Tibial artery (tissue), 4 donors: ENCODE results near the gene CASS4.

Experiments used
- DNase-seq, 2 donors: peaks; one replicate each; pipeline ENCODE4 v3.0.0-alpha.2; 2019
- H3K27ac ChIP-seq, 2 donors: fragments of 200-600 bp; sonication (generic) in 1 of 2; 1 replicate in 1 of 2; 2 replicates in 1 of 2; pipeline ENCODE4 v1.5.1; 2018 to 2019; ENCODE audit warnings: mild to moderate bottlenecking in 1 of 2
- H3K27me3 ChIP-seq, 2 donors: fragments of 200-600 bp; sonication (generic) in 1 of 2; one replicate each; pipeline versions ENCODE4 v1.5.1 to v1.6.0; 2016 to 2019
- H3K36me3 ChIP-seq, 3 donors: fragments of 200-600 bp; sonication (generic) in 2 of 3; one replicate each; pipeline ENCODE4 v1.5.1; 2016 to 2019; ENCODE audit warnings: mild to moderate bottlenecking in 2 of 3
- H3K4me1 ChIP-seq, 4 donors: fragments of 200-600 bp; sonication (generic) in 2 of 4; 1 replicate in 3 of 4; 2 replicates in 1 of 4; pipeline ENCODE4 v1.5.1; 2016 to 2019
- H3K4me3 ChIP-seq, 2 donors: fragments of 200-600 bp; sonication (generic) in 1 of 2; 1 replicate in 1 of 2; 2 replicates in 1 of 2; pipeline ENCODE4 v1.5.1; 2018 to 2019; ENCODE audit warnings: mild to moderate bottlenecking in 2 of 2
- H3K9me3 ChIP-seq, 3 donors: fragments of 200-600 bp; sonication (generic) in 1 of 3; one replicate each; pipeline ENCODE4 v1.5.1; 2016 to 2019
- CTCF ChIP-seq, 2 experiments: fragments of 200-600 bp in 1 of 2; fragments of 450-650 bp in 1 of 2; IDR thresholded peaks; one replicate each; pipeline ENCODE4 v1.5.1; 2017 to 2019; ENCODE audit warnings: antibody characterized with exemption in 2 of 2, mild to moderate bottlenecking in 1 of 2, moderate library complexity in 1 of 2
- intact Hi-C: fragments of 100-400 bp; cut with DNase I; formaldehyde crosslinking; loops from one replicate; pipeline ENCODE4 v1.15.0; 2023; ENCODE audit warnings: low total_unique reads

Gene CASS4

GRCh38 chr20:56442389-56443365, 30.6 kb downstream of the CASS4 start:
- no peaks in the 10 kb centered on the region for H3K9me3 ChIP-seq
- no peak overlapping the region for H3K27ac ChIP-seq
- no peaks in the 10 kb centered on the region for H3K36me3 ChIP-seq
- H3K27me3 ChIP-seq: peaks cover 0 to 3% of the 10 kb centered on the region in 2 donors
- no peaks in the 10 kb centered on the region for H3K4me1 ChIP-seq
- intact Hi-C loops: no loop called here
- TF ChIP-seq CTCF (IDR thresholded peaks at IDR 0.05): no peak
- peak in 1 of 2 donors; percentile 23 for DNase-seq
- no peak overlapping the region for H3K4me3 ChIP-seq

DNA sequence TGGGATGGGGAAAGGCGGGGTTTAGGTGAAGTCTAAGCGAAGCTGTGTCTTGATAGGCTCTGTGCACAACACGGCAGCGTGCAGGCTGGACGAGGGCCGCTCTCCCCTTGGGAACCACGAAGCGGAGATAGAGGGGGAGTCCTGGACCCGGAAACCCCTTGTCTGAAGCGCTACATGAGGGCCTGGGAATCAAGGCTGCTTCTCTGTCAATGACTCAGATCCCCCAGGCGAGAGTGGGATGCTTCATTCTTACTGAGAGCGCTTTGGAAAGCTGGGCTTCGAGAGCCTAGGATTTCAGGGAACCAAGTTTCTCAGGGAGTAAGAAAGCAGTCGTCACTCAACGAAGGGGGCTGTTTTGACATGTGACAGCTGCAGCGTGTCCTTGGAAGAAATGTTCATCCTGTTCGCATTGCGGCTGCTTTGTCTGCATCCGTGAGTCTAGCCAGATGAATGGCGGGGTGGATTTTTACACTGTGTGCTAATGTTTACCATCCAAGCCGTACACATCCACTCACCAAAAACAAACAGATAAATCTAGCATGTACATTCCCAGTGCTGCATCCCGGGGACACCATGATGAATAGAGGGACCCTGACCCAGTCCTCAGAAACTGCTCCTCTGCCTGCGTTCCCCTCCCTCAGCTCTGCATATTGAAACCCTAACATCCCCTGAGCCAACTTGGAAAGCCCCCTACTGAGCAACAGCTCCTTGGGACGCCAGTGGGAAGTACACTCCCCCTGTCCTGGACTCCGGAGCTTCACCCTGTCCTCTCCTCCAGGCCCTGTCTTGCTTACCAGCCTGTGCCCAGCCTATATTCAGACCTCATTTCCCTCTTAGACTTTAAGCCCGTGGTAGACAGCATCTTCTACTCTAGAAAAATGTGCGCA, 31.8 kb downstream of the CASS4 start:
- Histone ChIP-seq H3K27me3 (peaks cover 0 to 3% of the 10 kb centered on the region in 2 donors), H3K36me3 (no peaks in the 10 kb centered on the region), H3K9me3 (no peaks in the 10 kb centered on the region), H3K4me1 (no peaks in the 10 kb centered on the region), H3K27ac (no peak overlapping the region), H3K4me3 (no peak overlapping the region)
- peak in 1 of 2 donors; percentile 41 for DNase-seq
- TF ChIP-seq CTCF (IDR thresholded peaks at IDR 0.05): no peak
- intact Hi-C loops: no loop called here

DNA sequence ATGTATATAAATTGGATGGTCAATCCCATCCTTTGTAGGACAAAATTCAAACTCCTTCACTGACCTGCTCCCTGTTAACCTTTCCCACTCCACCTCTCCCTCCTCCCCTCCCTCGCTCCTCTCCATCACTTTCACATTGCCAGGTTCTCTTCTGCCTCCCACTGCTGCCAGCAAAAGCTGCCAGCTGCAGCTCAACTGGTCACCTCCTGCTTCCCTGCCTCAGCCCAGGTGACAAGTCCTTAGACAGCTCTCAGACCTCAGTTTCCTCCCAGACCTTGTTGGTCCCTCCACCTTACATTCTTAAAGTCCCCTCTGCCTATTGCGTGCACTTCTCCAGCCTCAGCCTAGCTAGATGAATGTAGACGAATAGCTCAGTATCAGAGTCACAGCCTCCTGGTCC, 33.1 kb downstream of the CASS4 start:
- Histone ChIP-seq H3K27ac (no peak overlapping the region), H3K9me3 (no peaks in the 10 kb centered on the region), H3K4me1 (no peaks in the 10 kb centered on the region), H3K27me3 (peaks cover 0 to 3% of the 10 kb centered on the region in 2 donors), H3K4me3 (no peak overlapping the region), H3K36me3 (no peaks in the 10 kb centered on the region)
- TF ChIP-seq CTCF (IDR thresholded peaks at IDR 0.05): no peak
- intact Hi-C loops: no loop called here
- DNase-seq: peak in 1 of 2 donors; percentile 32

- Histone ChIP-seq H3K4me3 (no peak overlapping the region), H3K27me3 (peaks cover 0 to 3% of the 10 kb centered on the region in 2 donors), H3K9me3 (no peaks in the 10 kb centered on the region), H3K4me1 (no peaks in the 10 kb centered on the region), H3K36me3 (no peaks in the 10 kb centered on the region), H3K27ac (no peak overlapping the region)
- intact Hi-C loops: no loop called here
- TF ChIP-seq CTCF (IDR thresholded peaks at IDR 0.05): no peak
- DNase-seq: peak in 1 of 2 donors; percentile 42
These were observed 33.5 kb downstream of the CASS4 start for GRCh38 chr20:56445540-56445939.

DNA sequence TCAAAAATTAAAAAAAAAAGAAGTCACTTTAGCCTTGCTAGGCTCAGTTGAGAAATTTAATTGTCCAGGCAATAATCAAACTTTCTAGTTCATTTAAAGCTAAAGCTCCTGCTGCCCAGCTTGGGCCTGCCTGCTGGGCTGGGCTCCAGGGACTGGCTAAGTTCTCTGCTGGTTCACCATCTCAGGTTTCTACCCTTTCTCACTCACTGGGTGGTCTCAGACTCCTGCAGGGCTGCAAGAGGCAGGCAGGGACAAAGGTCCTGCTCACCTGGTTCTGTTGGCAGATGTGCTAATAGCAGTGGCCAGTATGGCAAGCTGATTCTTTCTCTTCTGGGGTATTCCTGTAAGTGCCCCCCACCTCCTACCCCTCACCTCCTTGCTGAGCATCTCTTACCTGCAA, 35.2 kb downstream of the CASS4 start:
- intact Hi-C loops: no loop called here
- H3K4me1 ChIP-seq: no peaks in the 10 kb centered on the region
- no peak overlapping the region for H3K4me3 ChIP-seq
- H3K9me3 ChIP-seq: no peaks in the 10 kb centered on the region
- TF ChIP-seq CTCF (IDR thresholded peaks at IDR 0.05): no peak
- no peaks in the 10 kb centered on the region for H3K36me3 ChIP-seq
- H3K27ac ChIP-seq: no peak overlapping the region
- peak in 1 of 2 donors; percentile 7 for DNase-seq
- peaks cover 0 to 3% of the 10 kb centered on the region in 2 donors for H3K27me3 ChIP-seq
